Measurements from ENCODE around the gene GTSE1. TPM values are rescaled to one million over a fixed set of nuclear protein-coding genes. Genes with fewer than 3 reads are reported as not detected.
A peak's percentile ranks its signal among the peaks of the same experiment; 100 is the strongest.

The GTSE1 gene
- total RNA-seq, 1 donor from 2014 or later: 2.7 TPM

GRCh38 chr22:46327691-46328465 is 31.2 kb downstream of the GTSE1 start:
- no peak for DNase-seq

GRCh38 chr22:46328797-46329196 is 32.1 kb downstream of the GTSE1 start:
- no peak for DNase-seq

- DNase-seq: no peak
Measured at GRCh38 chr22:46329616-46330015, 32.9 kb downstream of the GTSE1 start.

GRCh38 chr22:46330426-46330825 is 33.8 kb downstream of the GTSE1 start:
- DNase-seq: no peak

- no peak for DNase-seq
Measured at GRCh38 chr22:46331496-46331895, 34.8 kb downstream of the GTSE1 start.

GRCh38 chr22:46335201-46336118 is 38.8 kb downstream of the GTSE1 start, which contains the start of gene TRMU:
Gene TRMU (plus strand): TSS chr22:46335714. CDS start chr22:46335765, 51 bp downstream.
- DNase-seq: peak; percentile 90

GRCh38 chr22:46336119-46337078 is 39.7 kb downstream of the GTSE1 start:
- peak; percentile 39 for DNase-seq

GRCh38 chr22:46337870-46338269 is 41.2 kb downstream of the GTSE1 start:
- DNase-seq: no peak

- DNase-seq: no peak
Measured at GRCh38 chr22:46338636-46339035, 42.0 kb downstream of the GTSE1 start.

GRCh38 chr22:46339956-46340355 is 43.3 kb downstream of the GTSE1 start:
- no peak for DNase-seq

- DNase-seq: no peak
Measured at GRCh38 chr22:46340676-46341075, 44.0 kb downstream of the GTSE1 start.

- no peak for DNase-seq
Measured at GRCh38 chr22:46346680-46347405, 50.2 kb downstream of the GTSE1 start.

- no peak for DNase-seq
Measured at GRCh38 chr22:46347646-46348045, 51.0 kb downstream of the GTSE1 start.

- DNase-seq: no peak
Measured at GRCh38 chr22:46348099-46348695, 51.5 kb downstream of the GTSE1 start.

GRCh38 chr22:46349238-46349637 is 52.6 kb downstream of the GTSE1 start:
- no peak for DNase-seq

- DNase-seq: no peak
Measured at GRCh38 chr22:46349681-46350080, 53.0 kb downstream of the GTSE1 start.

GRCh38 chr22:46350121-46350520 is 53.5 kb downstream of the GTSE1 start:
- DNase-seq: no peak

GRCh38 chr22:46350646-46351045 is 54.0 kb downstream of the GTSE1 start:
- no peak for DNase-seq

GRCh38 chr22:46351131-46351735 is 54.6 kb downstream of the GTSE1 start:
- DNase-seq: no peak

- DNase-seq: no peak
Measured at GRCh38 chr22:46351767-46352166, 55.1 kb downstream of the GTSE1 start.

GRCh38 chr22:46352276-46352675 is 55.6 kb downstream of the GTSE1 start:
- DNase-seq: no peak

Measured in dermis blood vessel endothelial cell (primary cell).